Sigmoid colon (tissue), 7 donors: ENCODE measurements around the gene GRID1. TPM values are rescaled to one million over a fixed set of nuclear protein-coding genes. Genes with fewer than 3 reads are reported as not detected.
"Not testable (repeated sequence)": the region's sequence is repeated elsewhere in the genome, so short reads cannot be mapped to it uniquely, and the experiment has no call there.

Experiments used
- DNase-seq: peaks from one replicate; pipeline ENCODE4 v3.0.0-alpha.2; 2019
- H3K27ac ChIP-seq, 4 donors: fragments of 200-600 bp; sonication (generic); one replicate each; pipeline ENCODE4 v1.5.1; 2016 to 2019; ENCODE audit warnings: mild to moderate bottlenecking in 1 of 4
- H3K27me3 ChIP-seq, 3 donors: fragments of 200-600 bp; sonication (generic); one replicate each; pipeline ENCODE4 v1.5.1; 2019; ENCODE audit warnings: mild to moderate bottlenecking in 1 of 3
- H3K36me3 ChIP-seq, 4 donors: fragments of 200-600 bp; sonication (generic); one replicate each; pipeline ENCODE4 v1.5.1; 2016 to 2019
- H3K4me1 ChIP-seq, 4 donors: fragments of 200-600 bp; sonication (generic); one replicate each; pipeline ENCODE4 v1.5.1; 2017 to 2019
- H3K4me3 ChIP-seq, 4 donors: fragments of 200-600 bp; sonication (generic); one replicate each; pipeline ENCODE4 v1.5.1; 2017 to 2019; ENCODE audit warnings: mild to moderate bottlenecking in 2 of 4, moderate library complexity in 1 of 4
- H3K9me3 ChIP-seq, 4 donors: fragments of 200-600 bp in 3 of 4; sonication (generic) in 3 of 4; one replicate each; pipeline versions ENCODE4 v1.5.1 to v1.6.1; 2013 to 2019
- CTCF ChIP-seq, 4 experiments: fragments of 450-650 bp in 3 of 4; fragments of 200-600 bp in 1 of 4; IDR thresholded peaks; one replicate each; pipeline ENCODE4 v1.5.1; 2016 to 2019; ENCODE audit warnings: antibody characterized with exemption in 4 of 4, mild to moderate bottlenecking in 3 of 4, moderate library complexity in 2 of 4
- EP300 ChIP-seq, 4 donors: sonication (generic); formaldehyde crosslinking; IDR thresholded peaks; one replicate each; pipeline ENCODE4 v1.6.1; 2017; ENCODE audit warnings: antibody characterized with exemption in 4 of 4
- POLR2A ChIP-seq, 2 donors: fragments of 450-650 bp; IDR thresholded peaks; one replicate each; pipeline ENCODE4 v1.6.1; 2016; ENCODE audit warnings: antibody characterized with exemption in 2 of 2, mild to moderate bottlenecking in 2 of 2, moderate library complexity in 2 of 2
- POLR2AphosphoS5 ChIP-seq, 4 donors: sonication (generic); formaldehyde crosslinking; IDR thresholded peaks; one replicate each; pipeline ENCODE4 v1.6.1; 2017; ENCODE audit warnings: antibody characterized with exemption in 4 of 4
- WGBS, 2 donors: extraction: QIAGEN DNeasy Blood & Tissue Kit; methylation state at CpG; one replicate each; pipeline ENCODE4 v1.1.7; 2013; 5-methylcytosine and 5-hydroxymethylcytosine counted together
- intact Hi-C: fragments of 100-400 bp; cut with DNase I; formaldehyde crosslinking; loops from one replicate; pipeline ENCODE4 v1.15.1; 2023
- polyA plus RNA-seq, 3 donors: library from polyadenylated mRNA; stranded (reverse); fragments of 200-250 nt; gene quantifications; one replicate each; pipeline ENCODE4 v1.2.3, GENCODE V29; 2013
- total RNA-seq, 4 donors: library from RNA; depleted of rRNA; stranded (reverse); fragments of >200 nt; gene quantifications; one replicate each; pipeline ENCODE4 v1.1.0, GENCODE V29; 2016
- donor health status: healthy with polysubstance abuse.
- donor health status: Bipolar disorder and iron deficiency.
- donor health status: healthy.

The GRID1 gene
- total and polyA plus RNA-seq, 7 donors, result 0.66 to 4.7 (median 1.1) TPM; not detected in 2

DNA sequence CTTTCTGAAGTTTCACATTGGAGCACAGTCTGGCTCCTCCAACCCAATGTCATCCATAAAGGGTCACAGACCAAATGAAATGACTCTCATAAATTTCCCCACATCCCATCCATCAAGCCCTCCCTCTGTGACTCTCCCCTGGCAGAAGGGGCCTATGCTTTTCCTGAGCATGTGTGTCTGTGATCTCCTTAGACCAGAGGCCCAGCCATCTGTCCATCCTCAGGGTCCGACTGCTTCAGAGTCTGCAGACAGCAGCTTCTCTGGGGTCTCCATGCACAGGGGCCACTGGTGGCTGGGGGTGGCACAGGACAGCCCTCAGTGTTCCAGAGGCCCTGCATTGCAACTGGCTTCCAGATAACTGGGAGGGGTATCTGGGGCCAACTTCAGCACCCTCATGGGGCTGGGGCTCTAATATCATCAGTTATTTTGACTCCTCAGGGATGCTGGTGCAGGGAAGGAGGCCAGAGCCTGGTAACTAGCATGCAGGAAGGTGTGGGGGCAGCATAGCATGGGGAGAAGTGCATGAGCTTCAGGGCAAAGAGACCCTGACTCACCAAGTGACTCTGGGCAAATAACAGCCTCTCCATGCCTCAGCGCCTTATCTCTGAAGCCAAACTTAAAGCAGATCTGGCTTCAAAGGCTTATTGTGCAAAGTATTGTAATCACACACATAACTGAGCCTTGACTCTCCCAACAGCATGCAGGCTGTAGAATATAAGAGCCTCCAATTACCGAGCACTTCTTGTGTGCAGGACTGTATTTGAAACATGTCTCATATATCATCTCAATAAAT is 266.9 kb downstream of the GRID1 start:
- Histone ChIP-seq H3K4me3 (no peak overlapping the region), H3K27ac (no peak overlapping the region), H3K36me3 (no peaks in the 10 kb centered on the region), H3K27me3 (no peaks in the 10 kb centered on the region), H3K4me1 (no peaks in the 10 kb centered on the region), H3K9me3 (no peaks in the 10 kb centered on the region)
- DNase-seq, result no peak
- TF ChIP-seq EP300 (IDR thresholded peaks at IDR 0.05) (no peak), POLR2A (IDR thresholded peaks at IDR 0.05) (no peak), POLR2AphosphoS5 (IDR thresholded peaks at IDR 0.05) (no peak), CTCF (IDR thresholded peaks at IDR 0.05) (no peak)
- intact Hi-C loops, result no loop called here
- WGBS, 2 donors, result 66 to 80% methylated on average over 3 of the region's 3 CpGs

- Histone ChIP-seq H3K4me3 (no peak overlapping the region), H3K36me3 (no peaks in the 10 kb centered on the region), H3K4me1 (no peaks in the 10 kb centered on the region), H3K9me3 (no peaks in the 10 kb centered on the region), H3K27me3 (no peaks in the 10 kb centered on the region), H3K27ac (no peak overlapping the region)
- no peak for DNase-seq
- TF ChIP-seq CTCF (IDR thresholded peaks at IDR 0.05) (no peak), POLR2AphosphoS5 (IDR thresholded peaks at IDR 0.05) (no peak), EP300 (IDR thresholded peaks at IDR 0.05) (no peak), POLR2A (IDR thresholded peaks at IDR 0.05) (no peak)
- intact Hi-C loops, result no loop called here
- WGBS, 2 donors, result 51 to 57% methylated on average over 5 of the region's 5 CpGs
Observed at GRCh38 chr10:86098187-86098881, 268.3 kb downstream of the GRID1 start.

DNA sequence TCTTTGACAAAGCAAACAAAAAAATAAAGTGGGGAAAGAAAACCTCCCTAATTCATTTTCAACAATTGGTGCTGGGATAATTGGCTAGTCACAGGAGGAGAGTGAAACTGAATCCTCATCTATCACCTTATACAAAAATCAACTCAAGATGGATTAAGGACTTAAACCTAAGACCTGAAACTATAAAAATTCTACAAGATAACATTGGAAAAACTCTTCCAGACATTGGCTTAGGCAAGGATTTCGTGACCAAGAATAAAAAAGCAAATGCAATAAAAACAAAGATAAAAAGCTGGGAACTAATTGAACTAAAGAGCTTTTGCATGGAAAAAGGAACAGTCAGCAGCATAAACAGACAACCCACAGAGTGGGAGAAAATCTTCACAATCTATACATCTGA is 271.5 kb downstream of the GRID1 start:
- H3K9me3 ChIP-seq, DNase-seq, H3K4me1 ChIP-seq, H3K4me3 ChIP-seq, H3K27me3 ChIP-seq, H3K27ac ChIP-seq, intact Hi-C loops, H3K36me3 ChIP-seq: not testable (repeated sequence)
- 27 to 76% methylated on average over 1 of the region's 1 CpG for WGBS, 2 donors

DNA sequence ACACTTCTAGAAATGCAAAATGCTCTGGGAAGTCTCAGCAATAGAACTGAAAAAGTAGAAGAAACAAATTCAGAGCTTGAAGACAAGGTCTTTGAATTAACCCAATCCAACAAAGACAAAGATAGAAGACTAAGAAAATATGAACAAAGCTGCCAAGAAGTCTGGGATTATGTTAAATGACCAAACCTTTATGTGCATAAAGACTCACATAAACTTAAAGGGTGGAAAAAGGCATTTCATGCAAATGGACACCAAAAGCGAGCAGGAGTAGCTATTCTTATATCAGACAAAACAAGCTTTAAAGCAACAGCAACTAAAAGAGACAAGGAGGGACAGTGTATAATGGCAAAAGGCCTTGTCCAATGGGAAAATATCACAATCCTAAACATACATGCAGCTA is 274.3 kb downstream of the GRID1 start:
- H3K4me1 ChIP-seq, H3K27me3 ChIP-seq, H3K9me3 ChIP-seq, DNase-seq, H3K27ac ChIP-seq, intact Hi-C loops, H3K4me3 ChIP-seq, H3K36me3 ChIP-seq: not testable (repeated sequence)
- WGBS, 2 donors, result 79 to 80% methylated on average over 1 of the region's 1 CpG

DNA sequence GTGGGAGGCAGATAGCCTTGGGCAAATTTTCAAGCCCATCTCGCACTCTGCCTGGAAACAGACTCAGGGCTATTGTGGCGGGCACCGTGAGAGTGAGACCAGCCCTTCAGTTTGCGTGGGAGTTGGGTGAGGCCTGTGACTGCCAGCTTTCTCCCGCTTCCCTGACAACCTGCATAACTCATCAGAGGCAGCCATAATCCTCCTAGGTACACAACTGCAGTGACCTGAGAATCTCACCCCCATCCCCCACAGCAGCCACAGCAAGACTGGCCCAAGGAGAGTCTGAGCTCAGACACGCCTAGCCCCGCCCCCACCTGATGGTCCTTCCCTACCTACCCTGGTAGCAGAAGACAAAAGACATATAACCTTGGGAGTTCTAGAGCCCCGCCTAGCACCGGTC is 275.4 kb downstream of the GRID1 start:
- TF ChIP-seq CTCF (IDR thresholded peaks at IDR 0.05), result no peak
- TF ChIP-seq EP300 (IDR thresholded peaks at IDR 0.05), result no peak
- TF ChIP-seq POLR2A (IDR thresholded peaks at IDR 0.05), result no peak
- TF ChIP-seq POLR2AphosphoS5 (IDR thresholded peaks at IDR 0.05), result no peak
- intact Hi-C loops, result no loop called here
- Histone ChIP-seq H3K9me3 (no peaks in the 10 kb centered on the region), H3K36me3 (no peaks in the 10 kb centered on the region), H3K4me1 (no peaks in the 10 kb centered on the region), H3K4me3 (no peak overlapping the region), H3K27ac (no peak overlapping the region), H3K27me3 (no peaks in the 10 kb centered on the region)
- 58 to 82% methylated on average over 9 of the region's 9 CpGs for WGBS, 2 donors
- DNase-seq, result no peak
